ENCODE results near the gene HCFC1R1. TPM values are rescaled to one million over a fixed set of nuclear protein-coding genes. Genes with fewer than 3 reads are reported as not detected.
A peak's percentile ranks its signal among the peaks of the same experiment; 100 is the strongest.

The HCFC1R1 gene
- total RNA-seq, 1 experiment from 2014 or later: 46.6 TPM

GRCh38 chr16:3022684-3023414, 893 bp downstream of the HCFC1R1 start:
- CTCF ChIA-PET: interaction anchor here (1.1 to 2.9 kb wide), 2 partner anchors 9 to 19 kb away, joined by 3 to 9 read pairs; no protein-coding TSS in a partner anchor
- intact Hi-C loops (cut with micrococcal nuclease; ENCODE audit: unreplicated experiment): no loop called here
- Histone ChIP-seq H3K27ac (ENCODE audit: low read depth, low read length, poor library complexity, severe bottlenecking) (peak overlapping the region; percentile 97), H3K27me3 (replicated peaks; ENCODE audit: insufficient read depth, low read depth, low read length, poor library complexity) (no peaks in the 10 kb centered on the region), H3K9me3 (ENCODE audit: low read depth, low read length, poor library complexity, severe bottlenecking) (no peaks in the 10 kb centered on the region), H3K36me3 (ENCODE audit: insufficient read depth, low read length, poor library complexity, severe bottlenecking) (peaks cover 3% of the 10 kb centered on the region), H3K4me1 (ENCODE audit: insufficient read depth, low read length, poor library complexity, severe bottlenecking) (peaks cover 29% of the 10 kb centered on the region), H3K4me3 (ENCODE audit: low read depth, low read length, poor library complexity, severe bottlenecking) (peak overlapping the region; percentile 71)
- POLR2A ChIA-PET (ENCODE audit: low non-redundant PET): no interaction called here
- TF ChIP-seq CTCF (conservative IDR thresholded peaks at IDR 0.05; ENCODE audit: low read depth, low read length) (no peak), EZH2 (IDR thresholded peaks at IDR 0.05; ENCODE audit: borderline replicate concordance, low read depth, low read length, poor library complexity, severe bottlenecking) (no peak)
- TSS peak; percentile 90 for BruUV-seq (replicated peaks)
- DNase-seq (ENCODE audit: low spot score): peak; percentile 37

- ChIA-PET POLR2A (ENCODE audit: low non-redundant PET) (no interaction called here), CTCF (interaction anchor here (2.9 kb wide), 1 partner anchor 9 kb away, joined by 9 read pairs; no protein-coding TSS in a partner anchor)
- no TSS peak for BruUV-seq (replicated peaks)
- peak; percentile 93 for DNase-seq (ENCODE audit: low spot score)
- TF ChIP-seq CTCF (conservative IDR thresholded peaks at IDR 0.05; ENCODE audit: low read depth, low read length) (no peak), EZH2 (IDR thresholded peaks at IDR 0.05; ENCODE audit: borderline replicate concordance, low read depth, low read length, poor library complexity, severe bottlenecking) (no peak)
- Histone ChIP-seq H3K36me3 (ENCODE audit: insufficient read depth, low read length, poor library complexity, severe bottlenecking) (peaks cover 3% of the 10 kb centered on the region), H3K4me3 (ENCODE audit: low read depth, low read length, poor library complexity, severe bottlenecking) (peak overlapping the region; percentile 63), H3K27ac (ENCODE audit: low read depth, low read length, poor library complexity, severe bottlenecking) (peak overlapping the region; percentile 97), H3K9me3 (ENCODE audit: low read depth, low read length, poor library complexity, severe bottlenecking) (no peaks in the 10 kb centered on the region), H3K4me1 (ENCODE audit: insufficient read depth, low read length, poor library complexity, severe bottlenecking) (peaks cover 29% of the 10 kb centered on the region), H3K27me3 (replicated peaks; ENCODE audit: insufficient read depth, low read depth, low read length, poor library complexity) (no peaks in the 10 kb centered on the region)
- intact Hi-C loops (cut with micrococcal nuclease; ENCODE audit: unreplicated experiment): no loop called here
Measured at GRCh38 chr16:3022208-3022683, 1.5 kb downstream of the HCFC1R1 start.

- H3K9me3 ChIP-seq (ENCODE audit: low read depth, low read length, poor library complexity, severe bottlenecking): no peaks in the 10 kb centered on the region
- peak overlapping the region; percentile 97 for H3K27ac ChIP-seq (ENCODE audit: low read depth, low read length, poor library complexity, severe bottlenecking)
- no peaks in the 10 kb centered on the region for H3K27me3 ChIP-seq (replicated peaks; ENCODE audit: insufficient read depth, low read depth, low read length, poor library complexity)
- H3K36me3 ChIP-seq (ENCODE audit: insufficient read depth, low read length, poor library complexity, severe bottlenecking): peaks cover 3% of the 10 kb centered on the region
- peak; percentile 87 for DNase-seq (ENCODE audit: low spot score)
- intact Hi-C loops (cut with micrococcal nuclease; ENCODE audit: unreplicated experiment): no loop called here
- H3K4me3 ChIP-seq (ENCODE audit: low read depth, low read length, poor library complexity, severe bottlenecking): peak overlapping the region; percentile 63
- peak; percentile 41 for TF ChIP-seq CTCF (conservative IDR thresholded peaks at IDR 0.05; ENCODE audit: low read depth, low read length)
- no peak for TF ChIP-seq EZH2 (IDR thresholded peaks at IDR 0.05; ENCODE audit: borderline replicate concordance, low read depth, low read length, poor library complexity, severe bottlenecking)
- H3K4me1 ChIP-seq (ENCODE audit: insufficient read depth, low read length, poor library complexity, severe bottlenecking): peaks cover 29% of the 10 kb centered on the region
- ChIA-PET POLR2A (ENCODE audit: low non-redundant PET) (no interaction called here), CTCF (interaction anchor here (0.5 to 2.9 kb wide), 3 partner anchors 10 to 184 kb away, joined by 3 to 9 read pairs (median 4); no protein-coding TSS in a partner anchor)
- BruUV-seq (replicated peaks): no TSS peak
Measured at GRCh38 chr16:3021449-3022207, 2.1 kb downstream of the HCFC1R1 start.

Measured in A673 (cell line).